Pulmonary artery endothelial cell (primary cell): Measurements from ENCODE around the gene PODN. TPM values are rescaled to one million over a fixed set of nuclear protein-coding genes. Genes with fewer than 3 reads are reported as not detected.
A peak's percentile ranks its signal among the peaks of the same experiment; 100 is the strongest.

ENCODE experiments used
- DNase-seq: peaks from one replicate; pipeline ENCODE4 v3.0.0-alpha.2; 2011; ENCODE audit warnings: low read depth, low spot score
- total RNA-seq: library from RNA; depleted of rRNA; stranded (reverse); fragments of >200 nt; gene quantifications from 2 replicates; pipeline ENCODE4 v1.2.3, GENCODE V29; 2014

PODN gene
- 0.26 and 0.60 TPM in 2 replicates for total RNA-seq

GRCh38 chr1:53061859-53062707 lies at the start of gene PODN:
TSS of gene PODN (plus strand) at chr1:53062213. CDS start at chr1:53069856, 7,643 bp downstream.
- DNase-seq = no peak

GRCh38 chr1:53014791-53015507 lies 47.1 kb upstream of the PODN start:
- DNase-seq = peak; percentile 66

GRCh38 chr1:53015508-53015860 lies 46.5 kb upstream of the PODN start:
- DNase-seq = no peak

GRCh38 chr1:53016705-53017104 lies 45.3 kb upstream of the PODN start:
- DNase-seq = no peak

GRCh38 chr1:53020588-53020987 lies 41.4 kb upstream of the PODN start:
- DNase-seq = no peak

- DNase-seq = no peak
These were observed 39.8 kb upstream of the PODN start for GRCh38 chr1:53022179-53022578.

GRCh38 chr1:53023546-53023945 lies 38.5 kb upstream of the PODN start:
- no peak for DNase-seq

GRCh38 chr1:53024117-53024516 lies 37.9 kb upstream of the PODN start:
- no peak for DNase-seq

GRCh38 chr1:53025034-53025768 lies 36.8 kb upstream of the PODN start:
- DNase-seq = no peak

- DNase-seq = no peak
These were observed 36.3 kb upstream of the PODN start for GRCh38 chr1:53025769-53026112.

- DNase-seq = no peak
These were observed 35.8 kb upstream of the PODN start for GRCh38 chr1:53026254-53026653.

- DNase-seq = no peak
These were observed 30.3 kb upstream of the PODN start for GRCh38 chr1:53031732-53032131.

- DNase-seq = no peak
These were observed 24.9 kb upstream of the PODN start for GRCh38 chr1:53037159-53037558.

GRCh38 chr1:53038566-53038965 lies 23.4 kb upstream of the PODN start:
- no peak for DNase-seq

GRCh38 chr1:53043271-53043670 lies 18.7 kb upstream of the PODN start:
- no peak for DNase-seq

- DNase-seq = no peak
These were observed 17.1 kb upstream of the PODN start for GRCh38 chr1:53044926-53045325.

GRCh38 chr1:53046930-53047329 lies 15.1 kb upstream of the PODN start:
- DNase-seq = peak; percentile 68

- DNase-seq = peak; percentile 82
These were observed 14.0 kb upstream of the PODN start for GRCh38 chr1:53047737-53048736.

GRCh38 chr1:53048960-53049573 lies 12.9 kb upstream of the PODN start:
- no peak for DNase-seq

GRCh38 chr1:53049574-53049967 lies 12.4 kb upstream of the PODN start:
- peak; percentile 46 for DNase-seq

GRCh38 chr1:53050310-53050709 lies 11.7 kb upstream of the PODN start:
- DNase-seq = no peak
